Cerebellar cortex (tissue), 1 donor: ENCODE results near the gene DOCK4.
A peak's percentile ranks its signal among the peaks of the same experiment; 100 is the strongest.

Experiments used
- DNase-seq: peaks from one replicate; pipeline ENCODE4 v3.0.0-alpha.2; 2015; ENCODE audit warnings: low spot score

DOCK4 gene

DNA sequence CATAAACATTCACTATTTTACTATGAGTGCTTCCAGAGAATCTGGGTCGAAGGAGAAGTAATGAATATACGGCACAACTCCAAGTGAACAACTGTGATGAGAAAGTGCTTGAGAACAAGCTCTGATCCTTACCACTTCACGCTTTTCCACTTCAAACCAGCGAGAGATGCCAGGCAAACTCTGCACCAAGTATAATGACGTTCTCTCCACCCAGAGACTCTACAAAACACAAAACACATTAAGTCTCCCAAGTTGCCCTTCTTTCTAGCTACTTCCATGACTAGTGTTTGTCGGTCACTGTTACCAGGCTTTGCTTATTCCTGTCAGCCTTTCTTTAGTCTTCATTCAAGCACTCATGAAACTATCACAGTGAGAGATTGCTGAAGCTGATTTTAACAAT, 450.8 kb downstream of the DOCK4 start:
- DNase-seq, result no peak

- DNase-seq, result no peak
Observed at GRCh38 chr7:111753968-111754367, 452.2 kb downstream of the DOCK4 start.

DNA sequence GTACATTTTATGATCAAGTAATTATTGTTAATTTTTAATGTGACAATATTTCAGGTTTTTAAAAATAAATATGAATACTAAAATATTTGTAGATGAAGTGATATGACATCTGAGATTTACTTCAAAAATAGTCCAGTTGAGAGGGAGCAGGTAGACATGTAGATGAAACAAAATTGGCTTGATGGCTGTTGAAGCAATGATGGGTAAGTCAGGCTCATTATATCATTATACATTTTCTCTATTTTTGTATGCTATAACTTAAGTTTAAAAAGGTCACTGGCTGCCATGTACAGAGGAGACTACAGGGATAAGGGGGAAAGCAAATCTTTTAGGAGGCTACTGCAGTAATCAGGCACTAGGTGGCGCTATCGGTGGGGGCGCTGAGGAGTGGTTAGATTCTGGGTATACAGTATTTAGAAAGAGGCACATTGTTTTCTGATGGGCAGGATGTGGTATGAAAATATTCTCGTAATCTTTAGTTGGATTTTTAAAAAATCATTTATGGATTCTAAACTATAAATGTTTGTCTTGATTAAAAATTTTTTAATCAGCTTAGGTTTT, 454.1 kb downstream of the DOCK4 start:
- DNase-seq, result peak; percentile 41

DNA sequence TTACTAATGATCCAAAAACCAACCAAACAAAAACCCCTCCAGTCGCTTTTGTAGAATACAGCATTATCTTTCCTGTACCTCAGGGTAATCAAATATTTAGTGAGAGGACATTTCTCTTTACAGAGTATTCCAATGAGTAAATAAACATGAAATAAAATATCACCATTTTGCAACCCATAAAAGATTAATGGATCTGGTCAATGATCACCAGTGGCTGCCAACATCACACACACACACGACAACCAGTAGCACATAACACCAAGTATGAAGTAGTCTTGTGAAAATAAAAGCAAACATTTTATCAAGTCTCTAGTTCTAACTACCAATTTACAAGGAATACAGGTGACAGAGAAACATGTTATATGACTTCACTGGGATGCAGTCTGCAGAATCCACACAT, 455.3 kb downstream of the DOCK4 start:
- no peak for DNase-seq

- no peak for DNase-seq
Observed at GRCh38 chr7:111750228-111750627, 456.0 kb downstream of the DOCK4 start.

- DNase-seq, result no peak
Observed at GRCh38 chr7:111749625-111750024, 456.6 kb downstream of the DOCK4 start.

- DNase-seq, result no peak
Observed at GRCh38 chr7:111747718-111748117, 458.5 kb downstream of the DOCK4 start.

DNA sequence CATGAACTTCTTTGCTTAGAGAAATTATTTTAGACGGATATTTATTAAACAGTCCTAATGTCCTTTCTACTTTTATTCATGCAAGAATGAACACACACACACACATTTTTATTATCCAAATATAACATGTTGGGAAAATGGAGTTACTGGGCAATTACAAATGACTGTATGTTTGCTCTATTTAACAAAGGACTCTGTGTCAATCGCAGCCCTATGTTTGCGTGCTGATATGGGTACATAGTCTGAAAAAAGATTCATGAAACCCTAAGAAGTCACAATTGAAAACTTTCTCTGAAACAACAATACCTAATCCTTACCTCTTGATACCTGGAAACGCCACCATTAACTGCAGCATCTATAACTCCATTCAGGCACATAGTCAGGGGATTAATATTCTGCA, 459.2 kb downstream of the DOCK4 start:
- no peak for DNase-seq

DNA sequence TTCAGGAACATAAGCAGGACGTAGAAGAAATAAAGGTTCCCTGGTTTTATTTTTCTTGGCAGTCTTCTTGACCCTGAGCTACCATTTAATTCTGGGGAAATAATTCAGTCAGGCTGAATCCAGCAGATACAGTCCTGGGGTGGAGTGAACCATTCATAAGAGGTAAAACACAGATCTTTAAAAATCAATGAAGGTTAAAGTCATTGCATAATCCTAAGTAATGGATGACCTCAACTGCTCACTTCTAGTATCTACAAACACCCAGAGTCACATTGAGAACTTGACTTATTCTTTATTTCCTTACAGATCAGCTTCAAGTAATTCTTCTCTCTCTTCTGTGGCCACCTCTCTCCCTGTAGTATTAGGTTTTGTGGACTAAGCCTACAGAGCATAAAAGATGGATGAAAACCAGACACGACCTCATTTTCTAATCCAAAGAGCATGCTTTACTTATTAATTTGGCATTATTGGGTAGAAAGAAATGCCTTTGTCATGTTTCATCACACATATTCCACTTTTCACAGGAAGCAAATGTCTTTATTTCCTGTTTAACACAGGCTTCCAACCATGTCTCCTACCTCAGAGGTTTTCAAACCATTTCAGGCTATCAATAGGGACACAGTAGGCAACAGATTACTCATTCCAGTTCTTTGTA, 461.6 kb downstream of the DOCK4 start:
- DNase-seq, result no peak

- DNase-seq, result no peak
Observed at GRCh38 chr7:111743244-111743847, 462.9 kb downstream of the DOCK4 start.

DNA sequence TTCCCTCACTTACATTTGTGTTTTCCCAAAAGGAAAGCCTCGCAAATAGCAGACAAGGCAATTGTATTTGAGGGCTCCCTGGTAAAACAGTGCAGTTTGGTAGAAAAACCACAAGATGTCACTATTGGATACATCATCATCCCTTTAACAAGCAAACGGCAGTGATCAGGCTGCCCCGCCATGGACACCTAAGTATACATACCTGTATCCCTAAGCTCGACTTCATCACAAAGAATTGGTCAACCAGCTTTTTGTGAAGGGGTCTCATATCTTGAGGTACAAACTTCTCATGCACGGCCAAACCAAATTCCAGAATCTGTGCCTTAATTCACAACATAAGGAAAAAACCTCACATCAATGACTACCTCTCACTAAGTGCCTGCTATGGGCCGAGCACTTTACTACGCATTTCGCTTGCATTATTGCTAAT, 464.4 kb downstream of the DOCK4 start:
- DNase-seq, result peak; percentile 85

- DNase-seq, result no peak
Observed at GRCh38 chr7:111740942-111741341, 465.3 kb downstream of the DOCK4 start.

DNA sequence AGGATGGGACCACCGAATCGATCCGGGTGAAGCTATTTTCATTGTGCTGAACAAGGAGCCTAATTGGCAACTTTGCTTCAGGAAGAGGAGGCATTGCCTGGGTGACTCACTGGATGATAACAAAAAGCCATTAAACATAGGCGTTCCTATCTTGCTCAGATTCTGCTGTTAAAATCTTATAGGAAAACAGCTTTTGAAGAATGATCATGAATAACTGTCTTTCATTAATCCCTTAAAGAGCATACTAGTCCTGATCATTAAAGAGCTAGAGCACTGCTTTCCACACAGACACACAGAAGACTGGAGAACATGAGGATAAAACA, 469.7 kb downstream of the DOCK4 start:
- no peak for DNase-seq

GRCh38 chr7:111735661-111736551, 470.3 kb downstream of the DOCK4 start:
- DNase-seq, result peak; percentile 82

DNA sequence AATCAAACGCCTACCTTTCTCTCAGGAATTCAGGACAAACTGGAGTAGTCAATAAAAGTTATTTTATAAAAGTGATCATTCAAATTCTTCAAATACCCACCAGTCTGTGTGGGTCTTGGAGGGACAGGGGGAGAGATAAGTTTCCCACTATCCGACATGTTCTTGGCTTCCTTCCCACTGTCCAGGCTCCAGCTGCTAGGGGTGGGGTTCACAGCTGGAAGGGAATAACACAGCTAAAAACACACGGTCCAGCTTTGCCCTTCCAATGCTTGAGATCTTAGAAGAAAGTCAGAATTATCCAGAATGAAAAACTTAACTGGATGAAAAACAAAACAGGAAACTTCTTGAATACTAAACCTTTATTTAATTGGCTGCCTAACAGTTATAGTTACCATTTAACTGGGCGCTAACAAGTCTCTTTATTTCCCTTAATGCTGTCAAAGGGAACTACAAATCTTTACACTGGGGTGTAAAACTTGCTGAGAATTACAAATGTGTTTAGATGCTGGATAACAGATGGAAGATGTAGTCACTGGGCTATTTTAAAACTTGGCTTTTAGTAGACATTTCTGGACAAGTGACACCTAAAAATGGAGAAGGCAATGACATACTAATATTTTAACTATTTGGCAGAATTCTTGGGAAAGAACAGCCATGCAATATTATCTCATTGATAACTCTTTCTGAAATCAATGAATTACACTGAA, 471.1 kb downstream of the DOCK4 start:
- no peak for DNase-seq

- DNase-seq, result no peak
Observed at GRCh38 chr7:111732923-111733322, 473.3 kb downstream of the DOCK4 start.

- peak; percentile 25 for DNase-seq
Observed at GRCh38 chr7:111730476-111731300, 475.5 kb downstream of the DOCK4 start.

DNA sequence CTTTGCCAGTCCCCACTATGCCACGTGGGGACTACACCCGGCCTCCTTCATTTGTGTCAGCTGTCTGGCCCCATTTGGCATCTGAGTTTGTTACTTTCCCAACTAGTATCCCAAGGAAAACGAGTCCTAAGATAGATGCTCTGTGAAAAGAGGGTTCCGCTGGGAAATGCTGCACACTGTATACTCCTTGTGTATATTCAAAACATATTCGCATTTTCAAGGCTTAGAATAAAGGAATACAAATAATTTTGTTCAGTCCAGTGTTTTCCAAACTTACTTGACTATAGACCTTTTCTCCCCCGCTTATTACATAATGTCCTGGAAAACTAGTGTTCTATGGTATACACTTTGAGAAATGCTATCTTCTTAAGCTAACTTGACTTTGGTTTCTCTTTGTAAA, 476.1 kb downstream of the DOCK4 start:
- no peak for DNase-seq

DNA sequence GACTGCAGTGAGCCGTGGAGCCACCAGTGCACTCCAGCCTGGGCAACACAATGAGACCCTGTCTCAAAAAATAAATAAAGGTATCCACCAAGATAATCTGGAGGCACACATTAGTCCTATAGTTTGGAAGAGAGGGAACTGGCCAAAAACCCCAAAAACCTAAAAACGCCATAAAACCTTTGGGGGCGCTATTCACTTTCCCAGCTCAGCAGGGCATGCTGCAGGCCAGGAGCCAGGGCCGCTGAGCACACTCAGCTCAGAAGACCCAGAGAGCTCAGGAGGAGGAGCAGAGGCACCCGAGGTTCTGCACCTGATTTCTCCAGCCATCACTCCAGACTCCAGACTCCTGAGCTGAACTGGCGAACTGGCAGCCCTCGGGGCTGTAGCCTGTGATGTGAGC, 476.7 kb downstream of the DOCK4 start:
- no peak for DNase-seq

DNA sequence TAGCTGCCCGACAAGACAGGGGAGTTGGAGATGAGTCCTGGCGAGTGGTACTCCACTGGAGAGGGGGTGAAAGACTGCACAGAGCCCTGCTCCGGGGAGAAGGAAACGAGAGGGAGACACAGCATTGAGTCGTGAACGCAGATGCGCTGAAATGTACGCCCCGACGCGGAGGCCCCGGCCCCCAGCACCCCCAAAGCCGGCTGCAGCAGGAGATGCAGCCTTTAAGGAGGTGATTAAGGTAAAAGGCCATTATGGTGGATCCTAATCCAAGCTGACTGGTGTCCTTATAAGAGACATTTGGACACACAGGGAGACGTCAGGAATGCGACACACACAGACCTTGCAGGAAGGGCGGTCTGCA, 477.6 kb downstream of the DOCK4 start:
- no peak for DNase-seq

DNA sequence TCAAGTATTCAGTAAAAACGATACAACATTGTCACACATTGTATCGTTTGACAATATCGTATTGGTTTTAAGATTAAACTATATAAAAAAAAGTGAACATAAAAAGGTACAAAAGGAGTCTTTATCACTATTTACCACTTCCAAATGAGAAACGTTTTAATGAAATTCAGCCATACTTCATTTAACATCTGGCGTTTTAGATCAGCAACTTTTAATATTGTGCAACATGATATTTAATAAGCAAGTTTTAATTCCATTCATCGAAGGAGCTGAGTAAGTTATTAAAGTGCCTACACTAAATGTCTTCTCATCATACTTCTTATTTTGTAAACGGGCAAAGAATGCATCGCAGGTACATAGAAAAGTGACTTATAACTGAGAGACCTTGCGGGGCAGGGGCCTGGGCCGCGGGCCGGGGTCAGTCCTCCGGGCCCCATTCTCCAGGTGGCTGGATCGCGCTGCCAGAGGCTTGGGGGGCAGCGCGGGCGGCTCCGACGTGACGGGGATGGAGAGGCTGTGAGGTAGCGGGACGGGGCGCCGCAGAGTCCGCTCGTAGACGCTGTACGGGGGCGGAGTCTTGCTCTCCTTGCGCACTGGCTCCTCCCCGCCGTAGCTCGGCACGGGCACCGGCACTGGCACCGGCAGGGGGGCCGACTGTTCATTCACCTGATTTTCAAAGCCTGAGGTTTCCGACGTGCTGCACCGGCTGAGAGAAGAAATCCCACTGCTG, 478.1 kb downstream of the DOCK4 start:
- no peak for DNase-seq
